Measurements from ENCODE around the gene NCAPG. TPM values are rescaled to one million over a fixed set of nuclear protein-coding genes. Genes with fewer than 3 reads are reported as not detected.

Gene NCAPG
- total and polyA plus RNA-seq, 9 of the 15 experiments (the other 6 are each of a cell fraction or from before 2014, with no cell fraction given), result 25.6 to 102 (median 65.3) TPM

- H3K4me3 ChIP-seq, result no peak overlapping the region
- ChIA-PET POLR2A (no interaction called here), CTCF (ENCODE audit: low intra/inter-chr PET ratio) (no interaction called here)
- 61% methylated on average over 1 of the region's 1 CpG for WGBS (ENCODE audit: insufficient coverage, low coverage, missing lambda C conversion rate)
- FAIRE-seq (no peak), DNase-seq (ENCODE audit: extremely low read depth in 1 of 4, low spot score in 3 of 4) (no peak), ATAC-seq (no peak)
- in situ Hi-C loops (cut with MboI), result no loop called here
- H3K79me2 ChIP-seq (ENCODE audit: control insufficient read depth, insufficient read depth, low read length), result peaks cover 17% of the 10 kb centered on the region; the same call in 2 of the 3 replicates
- no peak overlapping the region for H3K4me2 ChIP-seq (ENCODE audit: insufficient read depth, low read length)
- TF ChIP-seq PHF21A (IDR thresholded peaks at IDR 0.05; ENCODE audit: borderline replicate concordance, low read depth) (no peak), ZNF583 (CRISPR knock-in tag; IDR thresholded peaks at IDR 0.05) (no peak), ESRRA (IDR thresholded peaks at IDR 0.05; ENCODE audit: borderline replicate concordance, low read depth) (no peak), KLF6 (CRISPR knock-in tag; IDR thresholded peaks at IDR 0.05; ENCODE audit: borderline replicate concordance) (no peak), U2AF1 (optimal IDR thresholded peaks at IDR 0.05; ENCODE audit: low read depth, low read length) (no peak), NR1H2 (CRISPR knock-in tag; IDR thresholded peaks at IDR 0.05) (no peak), ATF6 (CRISPR knock-in tag; IDR thresholded peaks at IDR 0.05) (no peak), GATA2 (CRISPR knock-in tag; IDR thresholded peaks at IDR 0.05) (no peak), HNRNPH1 (optimal IDR thresholded peaks at IDR 0.05; ENCODE audit: low read depth, low read length) (no peak), HDGF (IDR thresholded peaks at IDR 0.05) (no peak), ZNF133 (CRISPR knock-in tag; IDR thresholded peaks at IDR 0.05) (no peak), U2AF2 (optimal IDR thresholded peaks at IDR 0.05; ENCODE audit: low read depth, low read length) (no peak), RBFOX2 (IDR thresholded peaks at IDR 0.05; ENCODE audit: low read depth, low read length) (no peak), FOXP4 (CRISPR knock-in tag; IDR thresholded peaks at IDR 0.05; ENCODE audit: borderline replicate concordance) (no peak), ZNF76 (CRISPR knock-in tag; IDR thresholded peaks at IDR 0.05; ENCODE audit: borderline replicate concordance) (no peak), FOXK2 (conservative IDR thresholded peaks at IDR 0.05 in 1 of 2, IDR thresholded peaks at IDR 0.05 in 1 of 2; ENCODE audit: low read depth in 2 of 2) (no peak), OTX1 (CRISPR knock-in tag; IDR thresholded peaks at IDR 0.05) (no peak), WHSC1 (IDR thresholded peaks at IDR 0.05; ENCODE audit: low read length) (no peak), CREM (IDR thresholded peaks at IDR 0.05; ENCODE audit: low read depth) (no peak), HSF4 (CRISPR knock-in tag; IDR thresholded peaks at IDR 0.05; ENCODE audit: borderline replicate concordance) (no peak)
- H3K27me3 ChIP-seq (ENCODE audit: control insufficient read depth in 2 of 2, insufficient read depth in 2 of 2, low read length in 2 of 2), result no peaks in the 10 kb centered on the region
- H3K9me3 ChIP-seq (replicated peaks; ENCODE audit: control insufficient read depth, insufficient read depth, low read depth, low read length), result no peaks in the 10 kb centered on the region
- intact Hi-C loops (cut with micrococcal nuclease), result no loop called here
- H3K4me1 ChIP-seq (replicated peaks in 1 of 2; ENCODE audit: control insufficient read depth in 2 of 2, insufficient read depth in 2 of 2, low read length in 2 of 2), result no peaks in the 10 kb centered on the region
- H3K27ac ChIP-seq (ENCODE audit: extremely low read depth, low read depth, low read length), result no peak overlapping the region
- H3K36me3 ChIP-seq (ENCODE audit: control insufficient read depth, insufficient read depth, low read length), result peaks cover 80% of the 10 kb centered on the region
- no peaks in the 10 kb centered on the region for H4K20me1 ChIP-seq (replicated peaks; ENCODE audit: control insufficient read depth, insufficient read depth, low read length)
- H2AFZ ChIP-seq (ENCODE audit: low read depth, low read length), result no peak overlapping the region
- BruUV-seq (replicated peaks), result no TSS peak
- H3K9me1 ChIP-seq (ENCODE audit: control insufficient read depth, insufficient read depth, low read length), result no peaks in the 10 kb centered on the region
- no peak overlapping the region for H3K9ac ChIP-seq (ENCODE audit: insufficient read depth in 1 of 2, low read depth in 2 of 2, low read length in 2 of 2)
Measured at GRCh38 chr4:17823871-17824669, 13.3 kb downstream of the NCAPG start.

Measured in K562 (cell line).